Measurements from ENCODE around the gene FAF1.

FAF1 gene

GRCh38 chr1:50667710-50668356 is 292.2 kb downstream of the FAF1 start:
- no peak for DNase-seq (ENCODE audit: extremely low spot score)
- POLR2A ChIA-PET = no interaction called here
- CTCF ChIA-PET = interaction anchor here (0.8 to 2.2 kb wide), 5 partner anchors 8 to 48 kb away, joined by 3 to 6 read pairs (median 4); no protein-coding TSS in a partner anchor
- TF ChIP-seq, protein P1, sequence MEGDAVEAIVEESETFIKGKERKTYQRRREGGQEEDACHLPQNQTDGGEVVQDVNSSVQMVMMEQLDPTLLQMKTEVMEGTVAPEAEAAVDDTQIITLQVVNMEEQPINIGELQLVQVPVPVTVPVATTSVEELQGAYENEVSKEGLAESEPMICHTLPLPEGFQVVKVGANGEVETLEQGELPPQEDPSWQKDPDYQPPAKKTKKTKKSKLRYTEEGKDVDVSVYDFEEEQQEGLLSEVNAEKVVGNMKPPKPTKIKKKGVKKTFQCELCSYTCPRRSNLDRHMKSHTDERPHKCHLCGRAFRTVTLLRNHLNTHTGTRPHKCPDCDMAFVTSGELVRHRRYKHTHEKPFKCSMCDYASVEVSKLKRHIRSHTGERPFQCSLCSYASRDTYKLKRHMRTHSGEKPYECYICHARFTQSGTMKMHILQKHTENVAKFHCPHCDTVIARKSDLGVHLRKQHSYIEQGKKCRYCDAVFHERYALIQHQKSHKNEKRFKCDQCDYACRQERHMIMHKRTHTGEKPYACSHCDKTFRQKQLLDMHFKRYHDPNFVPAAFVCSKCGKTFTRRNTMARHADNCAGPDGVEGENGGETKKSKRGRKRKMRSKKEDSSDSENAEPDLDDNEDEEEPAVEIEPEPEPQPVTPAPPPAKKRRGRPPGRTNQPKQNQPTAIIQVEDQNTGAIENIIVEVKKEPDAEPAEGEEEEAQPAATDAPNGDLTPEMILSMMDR (IDR thresholded peaks at IDR 0.05; ENCODE audit: control extremely low read depth, extremely low read depth, low read depth, missing control alignments) = no peak

GRCh38 chr1:50667272-50667671 is 292.8 kb downstream of the FAF1 start:
- ChIA-PET POLR2A (no interaction called here), CTCF (interaction anchor here (2.2 kb wide), 1 partner anchor 36 kb away, joined by 5 read pairs; no protein-coding TSS in a partner anchor)
- TF ChIP-seq, protein P1 (IDR thresholded peaks at IDR 0.05; ENCODE audit: control extremely low read depth, extremely low read depth, low read depth, missing control alignments) = no peak
- no peak for DNase-seq (ENCODE audit: extremely low spot score)

GRCh38 chr1:50666849-50667248 is 293.2 kb downstream of the FAF1 start:
- DNase-seq (ENCODE audit: extremely low spot score) = no peak
- ChIA-PET POLR2A (no interaction called here), CTCF (interaction anchor here (2.2 kb wide), 1 partner anchor 37 kb away, joined by 5 read pairs; no protein-coding TSS in a partner anchor)
- TF ChIP-seq, protein P1 (IDR thresholded peaks at IDR 0.05; ENCODE audit: control extremely low read depth, extremely low read depth, low read depth, missing control alignments) = no peak

DNA sequence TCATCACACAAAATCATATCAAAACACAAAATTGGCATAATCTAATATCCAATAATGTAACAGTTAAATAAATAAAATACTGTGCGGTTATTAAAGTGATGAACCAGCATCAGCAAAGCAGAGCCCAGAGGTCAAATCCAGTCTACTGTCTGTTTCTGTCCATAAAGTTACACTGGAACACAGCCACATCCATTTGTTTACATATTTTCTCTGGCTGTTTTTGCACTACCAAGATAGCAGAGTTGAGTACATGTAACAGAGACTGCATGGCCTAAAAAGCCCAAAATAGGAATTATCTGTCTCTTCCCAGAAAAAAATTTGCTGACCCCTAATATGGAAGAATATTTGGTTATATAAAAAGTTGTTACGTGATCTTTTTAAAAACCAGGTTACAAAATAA is 294.7 kb downstream of the FAF1 start:
- ChIA-PET POLR2A (no interaction called here), CTCF (no interaction called here)
- no peak for DNase-seq (ENCODE audit: extremely low spot score)
- TF ChIP-seq, protein P1 (IDR thresholded peaks at IDR 0.05; ENCODE audit: control extremely low read depth, extremely low read depth, low read depth, missing control alignments) = no peak

DNA sequence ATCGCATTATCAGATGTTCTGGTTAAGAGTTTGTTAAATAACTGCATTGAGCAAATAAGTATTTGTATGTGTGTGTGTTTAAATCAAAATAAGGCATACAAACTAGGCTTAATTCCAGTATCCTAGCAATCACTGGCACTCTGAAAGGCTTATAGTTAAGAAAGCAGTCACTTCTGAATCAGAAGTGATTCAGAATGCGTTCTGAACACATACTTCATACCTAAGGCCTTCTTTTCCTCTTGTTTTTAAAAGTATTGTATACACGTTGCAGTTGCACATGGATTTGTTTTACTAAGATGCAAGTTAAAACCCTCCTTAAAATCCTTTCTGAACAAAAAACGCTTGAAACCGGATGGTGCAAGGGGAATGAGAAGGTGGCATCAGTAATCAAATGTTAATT is 298.4 kb downstream of the FAF1 start:
- ChIA-PET CTCF (no interaction called here), POLR2A (no interaction called here)
- DNase-seq (ENCODE audit: extremely low spot score) = no peak
- TF ChIP-seq, protein P1 (IDR thresholded peaks at IDR 0.05; ENCODE audit: control extremely low read depth, extremely low read depth, low read depth, missing control alignments) = no peak

DNA sequence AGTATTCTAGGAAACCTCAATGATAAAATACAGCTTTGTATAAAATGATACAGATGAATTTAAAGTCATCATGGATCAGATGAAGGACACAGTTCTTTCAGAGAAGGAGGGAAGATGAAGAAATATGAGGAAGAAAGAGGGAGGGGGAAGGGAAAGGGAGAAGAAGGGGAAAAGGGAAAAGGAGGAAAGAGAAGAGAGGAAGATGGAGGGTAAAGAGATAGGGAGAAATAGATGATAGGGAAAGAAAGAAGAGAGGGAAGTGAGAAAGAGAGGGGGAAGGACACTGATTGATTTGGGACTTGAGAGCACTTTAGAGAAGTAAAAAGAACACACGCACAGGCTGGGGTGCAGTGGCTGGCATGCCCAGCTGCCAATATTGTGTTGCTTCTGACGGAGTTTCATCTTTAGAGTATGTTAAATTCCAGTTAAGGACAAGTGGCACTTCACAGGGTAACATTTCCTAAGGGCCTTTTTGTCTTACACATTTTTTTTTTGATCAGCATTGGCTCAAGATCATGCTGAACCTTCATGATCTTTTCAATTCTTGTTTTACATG is 300.9 kb downstream of the FAF1 start:
- CTCF ChIA-PET = interaction anchor here (1.0 kb wide), 1 partner anchor 9 kb away, joined by 3 read pairs; no protein-coding TSS in a partner anchor
- POLR2A ChIA-PET = no interaction called here
- TF ChIP-seq, protein P1 (IDR thresholded peaks at IDR 0.05; ENCODE audit: control extremely low read depth, extremely low read depth, low read depth, missing control alignments) = no peak
- DNase-seq (ENCODE audit: extremely low spot score) = no peak

All from GM10248 (cell line).